Measurements from ENCODE around the gene MAP7D3. TPM values are rescaled to one million over a fixed set of nuclear protein-coding genes. Genes with fewer than 3 reads are reported as not detected.
A peak's percentile ranks its signal among the peaks of the same experiment; 100 is the strongest.

Gene MAP7D3
- total and polyA plus RNA-seq, 12 donors, result 5.9 to 14.9 (median 7.9) TPM

DNA sequence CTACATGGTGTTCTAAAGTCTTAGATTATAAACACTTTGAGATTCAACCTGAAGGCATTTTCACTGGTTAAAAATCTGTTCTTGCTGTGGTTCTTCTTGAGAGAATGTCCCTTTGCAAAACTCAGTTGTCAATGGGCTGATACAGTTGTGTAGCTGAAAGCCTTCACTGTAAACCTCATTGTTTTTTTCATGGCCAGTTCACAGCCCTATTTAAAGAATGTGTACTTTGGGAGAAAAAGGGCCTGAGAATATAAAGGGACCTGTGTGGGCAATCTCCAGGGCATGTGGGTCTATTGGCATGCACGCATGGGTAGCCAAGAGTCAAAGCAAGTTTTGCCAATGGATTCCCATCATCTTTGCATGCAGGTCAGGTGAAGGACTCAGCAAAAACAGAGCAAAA, 7.8 kb upstream of the MAP7D3 start:
- Histone ChIP-seq H3K4me3 (no peak overlapping the region), H3K4me1 (replicated peaks in 1 of 2) (no peaks in the 10 kb centered on the region), H3K9me3 (replicated peaks in 1 of 3) (no peaks in the 10 kb centered on the region), H3K27ac (no peak overlapping the region), H3K27me3 (no peaks in the 10 kb centered on the region), H3K36me3 (replicated peaks in 1 of 2) (no peaks in the 10 kb centered on the region)
- DNase-seq, result no peak
- intact Hi-C loops (cut with DNase I), result no loop called here
- no peak for TF ChIP-seq CTCF (IDR thresholded peaks at IDR 0.05)
- TF ChIP-seq POLR2A (IDR thresholded peaks at IDR 0.05), result no peak
- whole genome bisulfite sequencing, 4 donors, result 65 to 100% (median 85%) methylated on average over 1 of the region's 1 CpG

DNA sequence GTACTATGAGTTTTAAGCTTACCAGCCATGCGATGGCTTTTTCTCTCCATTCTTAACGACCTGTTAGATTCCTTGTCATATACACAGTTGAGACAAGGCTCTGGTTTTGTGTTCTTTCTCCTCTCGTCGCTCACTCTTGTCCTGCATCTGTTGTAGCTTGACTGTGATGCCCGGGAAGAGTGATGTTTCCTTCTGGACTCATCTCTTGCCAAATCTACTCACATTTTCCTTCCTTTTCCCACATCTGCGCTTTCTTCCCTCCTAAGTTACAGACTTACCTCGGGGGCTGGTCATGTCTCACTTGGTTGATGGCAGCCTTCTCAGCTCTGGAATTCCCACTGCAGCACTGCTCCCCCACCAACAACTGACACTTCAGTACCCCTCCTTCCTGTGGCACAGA, 4.8 kb upstream of the MAP7D3 start:
- DNase-seq, result no peak
- no peak for TF ChIP-seq CTCF (IDR thresholded peaks at IDR 0.05)
- no peak for TF ChIP-seq POLR2A (IDR thresholded peaks at IDR 0.05)
- Histone ChIP-seq H3K27me3 (peaks cover 4% of the 10 kb centered on the region), H3K27ac (no peak overlapping the region), H3K36me3 (replicated peaks in 1 of 2) (no peaks in the 10 kb centered on the region), H3K9me3 (replicated peaks in 1 of 3) (no peaks in the 10 kb centered on the region), H3K4me1 (replicated peaks in 1 of 2) (no peaks in the 10 kb centered on the region), H3K4me3 (no peak overlapping the region)
- 44 to 62% (median 48%) methylated on average over 7 of the region's 7 CpGs for WGBS, 4 donors
- intact Hi-C loops (cut with DNase I), result no loop called here

GRCh38 chrX:136255541-136255940, 4.3 kb upstream of the MAP7D3 start:
- DNase-seq, result no peak
- no peak overlapping the region for H3K4me3 ChIP-seq
- H3K9me3 ChIP-seq (replicated peaks in 1 of 3), result no peaks in the 10 kb centered on the region
- no peak for TF ChIP-seq CTCF (IDR thresholded peaks at IDR 0.05)
- TF ChIP-seq POLR2A (IDR thresholded peaks at IDR 0.05), result no peak
- intact Hi-C loops (cut with DNase I), result no loop called here
- 43 to 62% (median 57%) methylated on average over 3 to 5 of the region's 5 CpGs for WGBS, 4 donors
- H3K4me1 ChIP-seq (replicated peaks in 1 of 2), result no peaks in the 10 kb centered on the region
- H3K27ac ChIP-seq, result no peak overlapping the region
- H3K27me3 ChIP-seq, result peaks cover 4% of the 10 kb centered on the region
- no peaks in the 10 kb centered on the region for H3K36me3 ChIP-seq (replicated peaks in 1 of 2)

DNA sequence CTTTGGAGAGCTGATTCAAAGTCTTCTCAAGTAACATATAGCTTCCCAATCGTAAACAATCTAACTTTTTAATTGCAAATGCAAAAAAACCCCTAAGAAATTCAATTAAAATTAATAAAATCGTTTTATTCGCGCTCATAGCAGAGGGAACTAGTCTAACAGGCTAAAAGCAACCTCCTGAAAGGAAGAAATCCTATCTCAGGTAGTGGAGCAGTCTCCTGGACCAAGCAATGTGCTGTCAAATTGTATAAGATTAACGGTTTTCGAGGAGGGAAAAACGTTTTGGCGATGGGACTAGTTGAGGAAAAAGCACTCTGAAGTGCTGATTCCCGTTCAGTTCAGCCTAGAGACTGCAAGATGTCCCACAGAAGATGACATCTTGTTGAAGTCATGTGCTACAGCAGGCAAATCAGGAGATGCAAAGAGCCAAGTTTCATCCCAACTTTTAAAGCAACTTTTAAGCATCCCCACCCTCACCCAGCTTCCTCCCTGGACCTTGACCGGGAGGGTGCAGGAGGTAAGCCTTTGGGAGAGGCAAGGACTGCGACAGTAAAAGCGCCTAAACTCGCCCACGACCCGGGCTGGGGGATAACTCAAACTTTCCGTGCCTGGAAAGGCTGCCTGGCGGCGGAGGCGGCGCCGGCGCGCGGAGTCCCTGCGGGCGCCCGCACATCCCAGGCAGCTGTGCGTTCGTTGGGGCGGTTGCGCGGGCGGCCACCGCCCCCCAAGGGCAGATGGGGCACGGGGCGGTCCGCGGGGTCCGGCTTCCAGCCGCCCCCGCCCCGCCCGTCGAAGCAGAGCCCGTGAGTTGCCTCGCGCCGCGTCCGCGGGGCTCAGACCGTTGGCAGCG, 784 bp downstream of the MAP7D3 start:
- 5 to 38% (median 21%) methylated on average over 11 to 50 of the region's 53 CpGs for WGBS, 4 donors
- no peaks in the 10 kb centered on the region for H3K9me3 ChIP-seq (replicated peaks in 1 of 3)
- TF ChIP-seq POLR2A (IDR thresholded peaks at IDR 0.05) (no peak), CTCF (IDR thresholded peaks at IDR 0.05) (no peak)
- H3K27ac ChIP-seq, result peak overlapping the region in 4 of 5 donors; percentile 47 to 86 (median 73)
- intact Hi-C loops (cut with DNase I), result no loop called here
- H3K4me3 ChIP-seq, result peak overlapping the region in 3 of 4 donors; percentile 30 to 63 (median 56)
- H3K36me3 ChIP-seq (replicated peaks in 1 of 2), result no peaks in the 10 kb centered on the region
- peaks cover 4% of the 10 kb centered on the region for H3K27me3 ChIP-seq
- peak in 1 of 7 donors; percentile 1 for DNase-seq
- no peaks in the 10 kb centered on the region for H3K4me1 ChIP-seq (replicated peaks in 1 of 2)
